Panc1 (cell line): ENCODE results near the gene SLC13A3. TPM values are rescaled to one million over a fixed set of nuclear protein-coding genes. Genes with fewer than 3 reads are reported as not detected.

Experiments used
- ATAC-seq: fragments of 200-7000 bp; cut with Tn5 transposase; 2 replicates; pipeline ENCODE4 v1.9.1; 2020; ENCODE audit warnings: mild to moderate bottlenecking, moderate library complexity
- BruUV-seq: library from RNA; stranded (reverse); fragments of 400-500 nt; replicated peaks from 2 replicates; lab custom pipeline; 2021; lab: Mats Ljungman, UMichigan
- CTCF ChIA-PET: fragments of 300-600 bp; sonication (Branson Sonifier 250); formaldehyde crosslinking; loops from one replicate; lab custom pipeline; 2022; ENCODE audit warnings: antibody characterized with exemption; lab: Charles Lee
- POLR2A ChIA-PET: fragments of 300-600 bp; sonication (Branson Sonifier 250); formaldehyde crosslinking; loops from one replicate; lab custom pipeline; 2022; ENCODE audit warnings: antibody characterized with exemption; lab: Charles Lee
- DNase-seq: peaks from one replicate; pipeline ENCODE4 v3.0.0-alpha.2; 2010; ENCODE audit warnings: low read depth, low spot score
- H3K27ac ChIP-seq: 2 replicates; pipeline ENCODE4 v1.5.1; 2011; ENCODE audit warnings: mild to moderate bottlenecking, low read length, inconsistent platforms
- H3K27me3 ChIP-seq: fragments of 200-500 bp; sonication (Bioruptor generic); 2 replicates; pipeline ENCODE4 v1.6.0; 2014; ENCODE audit warnings: low read length, inconsistent platforms; ENCODE audit not compliant: control insufficient read depth, insufficient read depth
- H3K36me3 ChIP-seq: fragments of 200-500 bp; sonication (Bioruptor generic); 2 replicates; pipeline ENCODE4 v1.5.1; 2014; ENCODE audit warnings: inconsistent platforms, mild to moderate bottlenecking, low read length, moderate library complexity; ENCODE audit not compliant: control insufficient read depth, insufficient read depth
- H3K4me1 ChIP-seq: 2 replicates; pipeline ENCODE4 v1.5.1; 2011; ENCODE audit warnings: inconsistent platforms, mild to moderate bottlenecking, low read length, moderate library complexity; ENCODE audit not compliant: control insufficient read depth, insufficient read depth
- H3K4me3 ChIP-seq, 2 experiments: 2 replicates each; pipeline ENCODE4 v1.5.1; 2011 to 2012; ENCODE audit warnings: low read depth in 2 of 2, low read length in 2 of 2, mild to moderate bottlenecking in 2 of 2, inconsistent platforms in 1 of 2, moderate library complexity in 1 of 2
- H3K9me3 ChIP-seq: fragments of 200-500 bp; sonication (Bioruptor generic); 2 replicates; pipeline ENCODE4 v1.5.1; 2014; ENCODE audit warnings: low read depth, mild to moderate bottlenecking, inconsistent platforms, low read length, moderate library complexity; ENCODE audit not compliant: control insufficient read depth, insufficient read depth
- CTCF ChIP-seq: fragments of 450-650 bp; IDR thresholded peaks from 2 replicates; pipeline ENCODE4 v1.5.1; 2017; ENCODE audit warnings: mild to moderate bottlenecking
- POLR2AphosphoS5 ChIP-seq: IDR thresholded peaks from 2 replicates; pipeline ENCODE4 v1.6.1; 2012; ENCODE audit warnings: mild to moderate bottlenecking, low read depth, low read length, moderate library complexity
- REST ChIP-seq, 2 experiments: IDR thresholded peaks; 2 replicates each; pipeline ENCODE4 v1.6.1; 2011 to 2012; ENCODE audit warnings: low read depth in 2 of 2, control low read depth in 1 of 2, low read length in 1 of 2, mild to moderate bottlenecking in 1 of 2, moderate library complexity in 1 of 2; ENCODE audit not compliant: insufficient read depth in 1 of 2
- SIN3A ChIP-seq: IDR thresholded peaks from 2 replicates; pipeline ENCODE4 v1.6.1; 2012; ENCODE audit warnings: low read depth, mild to moderate bottlenecking, low read length, moderate library complexity, borderline replicate concordance; ENCODE audit not compliant: insufficient read depth
- TCF7L2 ChIP-seq: IDR thresholded peaks from 2 replicates; pipeline ENCODE4 v1.6.1; 2011; ENCODE audit warnings: mild to moderate bottlenecking, low read depth, low read length, inconsistent platforms
- in situ Hi-C: cut with HindIII; loops from 2 replicates; pipeline ENCODE4 v1.10.0; 2016; ENCODE audit warnings: low sequenced_read_pairs, low pct_unique_long_range_greater_than_20kb
- intact Hi-C: fragments of 100-400 bp; cut with micrococcal nuclease; formaldehyde crosslinking; loops from one replicate; pipeline ENCODE4 v1.10.0; 2022; ENCODE audit not compliant: unreplicated experiment
- total RNA-seq: library from RNA; stranded (reverse); gene quantifications from one replicate; pipeline ENCODE4 v1.2.1, GENCODE V29; 2021; ENCODE audit not compliant: unreplicated experiment

The SLC13A3 gene
- total RNA-seq, 1 experiment from 2014 or later, result 0.31 TPM

DNA sequence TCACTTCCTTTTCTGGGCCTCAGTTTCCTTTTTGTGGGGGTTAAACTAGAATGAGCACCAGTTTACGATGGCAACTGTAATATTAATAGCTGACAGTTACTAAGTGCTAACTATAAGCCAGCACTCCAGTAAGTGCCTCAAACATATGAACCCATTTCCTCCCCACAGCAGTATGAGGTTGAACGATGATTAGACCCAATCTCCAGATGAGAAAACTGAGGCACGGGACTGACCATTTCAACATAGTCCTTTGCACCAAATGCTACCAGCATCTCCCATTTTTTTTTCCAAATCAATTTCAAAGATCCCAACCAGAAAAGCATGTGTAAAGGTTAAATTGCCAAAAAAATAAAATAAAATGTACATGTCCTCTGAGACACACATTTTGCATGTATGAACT lies 7.1 kb downstream of the SLC13A3 start:
- H3K4me1 ChIP-seq, result no peaks in the 10 kb centered on the region
- peaks cover 13% of the 10 kb centered on the region; the same call in 1 of the 2 replicates for H3K27me3 ChIP-seq
- H3K4me3 ChIP-seq, result no peak overlapping the region
- no peak for ATAC-seq
- ChIA-PET CTCF (no interaction called here), POLR2A (no interaction called here)
- TF ChIP-seq REST (IDR thresholded peaks at IDR 0.05; ENCODE audit: insufficient read depth in 1 of 2, low read depth in 2 of 2, low read length in 1 of 2) (no peak), CTCF (no peak), SIN3A (no peak), TCF7L2 (no peak), POLR2AphosphoS5 (no peak)
- no peak overlapping the region for H3K27ac ChIP-seq
- BruUV-seq, result no TSS peak
- DNase-seq, result no peak
- no peaks in the 10 kb centered on the region for H3K36me3 ChIP-seq
- in situ Hi-C loops (no loop called here), intact Hi-C loops (no loop called here)
- H3K9me3 ChIP-seq, result no peaks in the 10 kb centered on the region

DNA sequence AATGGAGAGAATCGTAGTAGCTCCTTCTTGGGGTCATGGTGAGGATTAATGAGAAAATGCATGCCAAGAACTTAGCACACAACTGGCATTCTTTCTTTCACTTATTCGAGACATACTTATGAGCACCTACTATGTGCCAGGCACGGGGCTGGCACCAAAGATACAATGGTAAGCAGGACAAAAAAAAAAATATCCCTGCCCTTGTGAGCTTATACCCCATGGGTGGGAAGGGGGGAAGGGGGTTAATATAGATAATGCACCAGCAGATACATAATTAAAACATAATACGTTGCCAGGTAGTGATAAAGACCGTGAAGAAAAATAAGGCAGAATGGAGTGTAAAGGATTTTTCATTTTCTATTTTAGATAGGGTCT lies 8.3 kb downstream of the SLC13A3 start:
- Histone ChIP-seq H3K4me1 (no peaks in the 10 kb centered on the region), H3K27me3 (peaks cover 8% of the 10 kb centered on the region; the same call in 1 of the 2 replicates), H3K4me3 (no peak overlapping the region), H3K36me3 (no peaks in the 10 kb centered on the region), H3K27ac (no peak overlapping the region), H3K9me3 (no peaks in the 10 kb centered on the region)
- ChIA-PET POLR2A (no interaction called here), CTCF (no interaction called here)
- no peak for TF ChIP-seq REST (IDR thresholded peaks at IDR 0.05; ENCODE audit: insufficient read depth in 1 of 2, low read depth in 2 of 2, low read length in 1 of 2)
- no peak for TF ChIP-seq POLR2AphosphoS5
- no peak for TF ChIP-seq SIN3A
- ATAC-seq, result no peak
- no TSS peak for BruUV-seq
- intact Hi-C loops (no loop called here), in situ Hi-C loops (no loop called here)
- DNase-seq, result no peak
